ENCODE results near the gene LAMC1. TPM values are rescaled to one million over a fixed set of nuclear protein-coding genes. Genes with fewer than 3 reads are reported as not detected.

Gene LAMC1
- total RNA-seq, 8 experiments from 2014 or later, result 20.1 to 363 (median 140) TPM

DNA sequence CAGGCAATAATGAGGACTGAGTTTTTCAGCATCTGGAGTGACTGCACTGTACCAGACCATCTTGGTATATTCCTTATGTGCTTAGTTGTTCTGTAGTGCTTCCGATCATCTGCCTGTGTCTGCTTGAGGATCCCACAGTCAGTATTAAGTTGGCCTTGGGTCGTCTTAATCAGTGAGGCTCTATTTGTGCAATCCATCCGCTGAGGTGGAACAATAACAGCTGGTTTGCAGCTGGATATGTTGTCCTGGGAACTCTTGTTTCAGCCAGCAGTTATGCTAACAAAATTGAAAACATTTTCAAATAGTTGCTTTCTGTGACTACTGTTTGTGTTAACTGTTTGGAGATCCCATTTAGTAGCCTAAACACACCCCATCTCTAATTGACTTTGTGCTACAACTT, 73.7 kb downstream of the LAMC1 start:
- Histone ChIP-seq H3K27ac (no peak overlapping the region), H3K4me1 (replicated peaks in 1 of 2) (no peaks in the 10 kb centered on the region), H3K4me3 (no peak overlapping the region)
- in situ Hi-C loops (cut with MboI; ENCODE audit: low pct_unique_long_range_greater_than_20kb in 2 of 9, low sequenced_read_pairs in 9 of 9, unreplicated experiment in 9 of 9), result no loop called here
- ATAC-seq (replicated peaks in 6 of 8), result peak in 3 of 8 experiments; percentile 23 to 60 (median 31)
- WGBS, 10 experiments, result 17 to 92% (median 72%) methylated on average over 1 to 3 of the region's 3 CpGs; no CpG with 5 or more reads in 2 of the 10 experiments

GRCh38 chr1:183097438-183098051, 74.3 kb downstream of the LAMC1 start:
- H3K4me3 ChIP-seq, result no peak overlapping the region
- no peaks in the 10 kb centered on the region for H3K4me1 ChIP-seq (replicated peaks in 1 of 2)
- no peak for ATAC-seq (replicated peaks in 6 of 8)
- WGBS, 10 experiments, result 40 to 90% (median 60%) methylated on average over 1 to 3 of the region's 3 CpGs; no CpG with 5 or more reads in 3 of the 10 experiments
- no peak overlapping the region for H3K27ac ChIP-seq
- in situ Hi-C loops (cut with MboI; ENCODE audit: low pct_unique_long_range_greater_than_20kb in 2 of 9, low sequenced_read_pairs in 9 of 9, unreplicated experiment in 9 of 9), result no loop called here

GRCh38 chr1:183098317-183098716, 75.1 kb downstream of the LAMC1 start:
- ATAC-seq (replicated peaks in 6 of 8), result no peak
- H3K27ac ChIP-seq, result no peak overlapping the region
- no peaks in the 10 kb centered on the region for H3K4me1 ChIP-seq (replicated peaks in 1 of 2)
- H3K4me3 ChIP-seq, result no peak overlapping the region
- 69 to 100% (median 97%) methylated on average over 1 to 2 of the region's 2 CpGs; no CpG with 5 or more reads in 1 of the 10 experiments for WGBS, 10 experiments
- in situ Hi-C loops (cut with MboI; ENCODE audit: low pct_unique_long_range_greater_than_20kb in 2 of 9, low sequenced_read_pairs in 9 of 9, unreplicated experiment in 9 of 9), result no loop called here

DNA sequence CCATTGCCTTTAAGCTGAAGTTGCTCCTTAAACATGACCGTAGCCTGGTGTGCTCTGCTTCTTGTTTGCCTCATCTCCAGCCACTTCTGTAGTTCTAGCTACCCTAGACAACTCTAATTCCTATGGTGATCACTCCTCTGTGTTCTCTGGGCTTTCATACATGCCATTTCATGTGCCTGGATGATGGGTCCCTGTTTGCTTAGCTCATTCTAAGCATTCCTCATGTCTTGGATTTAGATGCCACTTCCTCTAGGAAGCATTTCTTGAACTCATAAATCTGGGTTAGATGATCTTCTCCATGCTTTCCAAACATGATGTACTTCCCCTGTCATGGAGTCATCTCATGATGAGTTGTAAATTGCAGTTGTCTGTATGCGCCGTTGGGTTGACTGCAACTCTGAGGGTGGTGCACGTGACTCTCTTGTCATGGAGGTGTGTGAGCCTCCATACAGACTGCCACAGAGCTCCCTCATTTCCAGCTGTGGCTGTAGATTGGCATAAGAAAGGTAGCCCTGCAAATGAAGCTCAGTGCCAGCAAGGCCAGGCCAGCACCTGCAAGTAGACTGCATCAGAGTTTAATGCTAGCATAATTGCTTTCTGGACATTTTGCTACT, 77.2 kb downstream of the LAMC1 start:
- in situ Hi-C loops (cut with MboI; ENCODE audit: low pct_unique_long_range_greater_than_20kb in 2 of 9, low sequenced_read_pairs in 9 of 9, unreplicated experiment in 9 of 9), result loop anchor here in 1 of 9 experiments (25.0 kb wide), 1 partner anchor 138 kb away; the partner anchor contains the start of gene SHCBP1L
- 0 to 100% (median 83%) methylated on average over 1 to 4 of the region's 4 CpGs; no CpG with 5 or more reads in 2 of the 10 experiments for WGBS, 10 experiments
- Histone ChIP-seq H3K4me3 (no peak overlapping the region), H3K4me1 (replicated peaks in 1 of 2) (no peaks in the 10 kb centered on the region), H3K27ac (no peak overlapping the region)
- no peak for ATAC-seq (replicated peaks in 6 of 8)

DNA sequence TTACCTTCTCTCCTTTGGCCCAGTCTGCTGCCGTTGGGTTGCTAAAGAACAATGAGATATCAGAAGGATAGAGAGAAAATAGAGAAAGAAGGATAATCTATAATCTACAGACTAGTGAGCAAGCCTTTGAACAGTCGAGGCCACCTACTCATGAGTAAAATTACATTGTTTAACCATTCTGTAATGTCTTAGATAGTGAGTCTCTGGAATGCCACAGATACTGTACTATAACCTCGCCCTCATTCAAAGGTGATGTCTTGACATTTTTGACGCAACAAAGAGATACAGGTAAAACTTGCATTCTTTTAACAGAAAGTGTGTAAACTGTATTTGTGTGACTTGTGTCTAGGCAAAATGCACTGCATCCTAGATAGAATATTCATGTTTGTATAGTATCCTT, 77.9 kb downstream of the LAMC1 start:
- 67 to 100% (median 83%) methylated on average over 1 to 4 of the region's 4 CpGs for WGBS, 10 experiments
- H3K4me1 ChIP-seq (replicated peaks in 1 of 2), result no peaks in the 10 kb centered on the region
- no peak overlapping the region for H3K27ac ChIP-seq
- in situ Hi-C loops (cut with MboI; ENCODE audit: low pct_unique_long_range_greater_than_20kb in 2 of 9, low sequenced_read_pairs in 9 of 9, unreplicated experiment in 9 of 9), result loop anchor here in 1 of 9 experiments (25.0 kb wide), 1 partner anchor 139 kb away; the partner anchor contains the start of gene SHCBP1L
- H3K4me3 ChIP-seq, result no peak overlapping the region
- no peak for ATAC-seq (replicated peaks in 6 of 8)

DNA sequence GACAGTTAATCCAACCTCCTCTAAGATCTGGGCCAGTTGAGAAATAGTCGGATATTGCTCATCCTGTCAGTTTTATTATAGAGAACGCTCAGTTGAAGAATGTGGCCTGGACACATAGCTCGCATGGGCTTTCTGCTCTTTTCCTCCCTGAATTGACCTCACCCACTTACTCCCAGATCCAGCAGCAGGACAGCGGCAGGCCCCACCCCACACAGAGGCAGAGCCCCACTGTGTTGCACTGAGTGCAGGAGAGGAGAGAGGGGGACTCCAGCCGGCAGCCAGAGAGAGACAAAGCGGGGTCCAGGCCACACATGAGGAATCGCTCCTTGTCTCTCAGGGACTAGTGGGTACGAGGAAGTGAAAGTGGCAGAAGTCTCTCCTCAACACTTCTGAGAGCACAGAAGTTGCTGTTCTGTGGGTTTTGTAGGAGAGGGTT, 78.6 kb downstream of the LAMC1 start:
- Histone ChIP-seq H3K4me1 (replicated peaks in 1 of 2) (no peaks in the 10 kb centered on the region), H3K27ac (no peak overlapping the region), H3K4me3 (no peak overlapping the region)
- in situ Hi-C loops (cut with MboI; ENCODE audit: low pct_unique_long_range_greater_than_20kb in 2 of 9, low sequenced_read_pairs in 9 of 9, unreplicated experiment in 9 of 9), result loop anchor here in 1 of 9 experiments (25.0 kb wide), 1 partner anchor 140 kb away; the partner anchor contains the start of gene SHCBP1L
- ATAC-seq (replicated peaks in 6 of 8), result peak in 3 of 8 experiments; percentile 33 to 77 (median 64)
- 0 to 94% (median 75%) methylated on average over 1 to 8 of the region's 8 CpGs; no CpG with 5 or more reads in 2 of the 10 experiments for WGBS, 10 experiments

DNA sequence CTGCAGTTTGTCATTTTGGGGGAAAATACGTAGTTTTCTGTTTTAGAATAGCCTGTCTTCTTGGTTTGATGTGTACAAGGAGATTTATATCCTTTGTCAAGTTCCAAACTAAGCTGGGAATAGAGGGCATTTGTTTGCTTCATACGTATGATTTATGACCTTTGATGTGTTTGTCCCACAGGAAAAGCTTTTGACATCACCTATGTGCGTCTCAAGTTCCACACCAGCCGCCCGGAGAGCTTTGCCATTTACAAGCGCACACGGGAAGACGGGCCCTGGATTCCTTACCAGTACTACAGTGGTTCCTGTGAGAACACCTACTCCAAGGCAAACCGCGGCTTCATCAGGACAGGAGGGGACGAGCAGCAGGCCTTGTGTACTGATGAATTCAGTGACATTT, 79.9 kb downstream of the LAMC1 start:
- 75 to 100% (median 96%) methylated on average over 1 to 10 of the region's 11 CpGs; no CpG with 5 or more reads in 1 of the 10 experiments for WGBS, 10 experiments
- no peaks in the 10 kb centered on the region for H3K4me1 ChIP-seq (replicated peaks in 1 of 2)
- ATAC-seq (replicated peaks in 6 of 8), result no peak
- H3K27ac ChIP-seq, result no peak overlapping the region
- no peak overlapping the region for H3K4me3 ChIP-seq
- in situ Hi-C loops (cut with MboI; ENCODE audit: low pct_unique_long_range_greater_than_20kb in 2 of 9, low sequenced_read_pairs in 9 of 9, unreplicated experiment in 9 of 9), result loop anchor here in 1 of 9 experiments (25.0 kb wide), 1 partner anchor 141 kb away; the partner anchor contains the start of gene SHCBP1L

DNA sequence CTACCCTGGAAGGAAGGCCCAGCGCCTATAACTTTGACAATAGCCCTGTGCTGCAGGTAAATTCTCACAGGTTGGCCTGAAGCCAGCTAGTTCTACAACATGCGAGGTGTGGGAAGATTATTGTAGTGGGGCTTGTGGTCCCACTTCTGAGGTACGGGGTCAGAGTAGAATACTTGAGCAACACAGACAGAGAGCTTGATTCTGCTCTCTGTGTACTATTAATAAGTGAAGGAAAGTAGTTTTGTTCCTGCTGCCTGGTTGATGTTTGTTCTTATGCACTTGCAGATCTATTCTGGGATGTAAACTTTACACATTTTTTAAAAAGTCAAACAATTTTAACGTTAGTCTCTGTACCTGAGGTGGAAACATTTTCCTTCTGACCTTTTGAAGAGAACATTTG, 80.4 kb downstream of the LAMC1 start:
- WGBS, 10 experiments, result 83 to 100% (median 100%) methylated on average over 1 to 4 of the region's 4 CpGs; no CpG with 5 or more reads in 1 of the 10 experiments
- no peak for ATAC-seq (replicated peaks in 6 of 8)
- in situ Hi-C loops (cut with MboI; ENCODE audit: low pct_unique_long_range_greater_than_20kb in 2 of 9, low sequenced_read_pairs in 9 of 9, unreplicated experiment in 9 of 9), result loop anchor here in 1 of 9 experiments (25.0 kb wide), 1 partner anchor 141 kb away; the partner anchor contains the start of gene SHCBP1L
- Histone ChIP-seq H3K4me3 (no peak overlapping the region), H3K4me1 (replicated peaks in 1 of 2) (no peaks in the 10 kb centered on the region), H3K27ac (no peak overlapping the region)

- Histone ChIP-seq H3K4me1 (replicated peaks in 1 of 2) (no peaks in the 10 kb centered on the region), H3K4me3 (no peak overlapping the region), H3K27ac (no peak overlapping the region)
- WGBS, 10 experiments, result 25 to 94% (median 68%) methylated on average over 2 to 3 of the region's 3 CpGs; no CpG with 5 or more reads in 1 of the 10 experiments
- peak in 5 of 8 experiments; percentile 26 to 76 (median 55) for ATAC-seq (replicated peaks in 6 of 8)
- in situ Hi-C loops (cut with MboI; ENCODE audit: low pct_unique_long_range_greater_than_20kb in 2 of 9, low sequenced_read_pairs in 9 of 9, unreplicated experiment in 9 of 9), result loop anchor here in 1 of 9 experiments (25.0 kb wide), 1 partner anchor 143 kb away; the partner anchor contains the start of gene SHCBP1L
These were observed 82.2 kb downstream of the LAMC1 start for GRCh38 chr1:183105449-183105848.

DNA sequence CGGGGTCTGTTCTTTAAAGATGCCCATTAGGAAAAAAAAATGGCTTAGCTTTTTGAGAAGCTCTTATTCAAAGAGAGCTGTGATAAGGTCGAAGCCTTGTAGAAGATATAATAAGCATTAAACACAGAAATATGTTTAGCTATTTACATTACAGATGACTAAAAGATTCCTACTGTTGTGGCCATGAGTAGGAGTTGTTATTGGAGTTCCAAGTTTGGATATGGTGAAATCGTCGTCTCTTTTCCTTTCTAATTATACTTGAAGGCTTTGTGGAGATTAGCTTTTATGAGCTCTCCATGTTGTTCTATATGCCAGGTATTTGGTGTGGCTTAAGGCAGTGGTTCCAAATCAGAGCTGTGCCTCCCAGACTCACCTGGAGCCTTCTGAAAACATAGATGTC, 82.9 kb downstream of the LAMC1 start:
- no peak overlapping the region for H3K27ac ChIP-seq
- no peak for ATAC-seq (replicated peaks in 6 of 8)
- no peak overlapping the region for H3K4me3 ChIP-seq
- WGBS, 10 experiments, result 80 to 100% (median 96%) methylated on average over 1 to 4 of the region's 4 CpGs; no CpG with 5 or more reads in 3 of the 10 experiments
- in situ Hi-C loops (cut with MboI; ENCODE audit: low pct_unique_long_range_greater_than_20kb in 2 of 9, low sequenced_read_pairs in 9 of 9, unreplicated experiment in 9 of 9), result loop anchor here in 1 of 9 experiments (25.0 kb wide), 1 partner anchor 144 kb away; the partner anchor contains the start of gene SHCBP1L
- H3K4me1 ChIP-seq (replicated peaks in 1 of 2), result no peaks in the 10 kb centered on the region

DNA sequence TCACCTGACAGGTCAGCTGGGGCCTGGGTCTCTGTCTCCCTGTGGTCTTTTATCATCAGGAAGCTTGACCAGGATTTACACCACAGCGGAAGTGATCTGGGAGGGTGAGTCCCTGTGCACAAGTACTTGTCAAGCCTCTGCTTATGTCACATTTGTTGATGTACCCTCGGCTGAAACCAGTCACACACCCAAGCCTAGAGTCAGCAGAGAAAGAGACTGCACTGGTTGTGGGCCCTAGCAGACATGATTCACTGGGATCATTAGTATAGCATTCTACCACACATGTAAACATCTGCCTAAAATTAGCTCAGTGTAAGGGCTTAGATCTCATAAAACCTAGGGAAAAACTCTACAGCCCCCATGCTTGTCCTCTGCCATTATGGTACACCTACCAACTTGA, 83.5 kb downstream of the LAMC1 start:
- Histone ChIP-seq H3K4me1 (replicated peaks in 1 of 2) (no peaks in the 10 kb centered on the region), H3K27ac (no peak overlapping the region), H3K4me3 (no peak overlapping the region)
- no peak for ATAC-seq (replicated peaks in 6 of 8)
- in situ Hi-C loops (cut with MboI; ENCODE audit: low pct_unique_long_range_greater_than_20kb in 2 of 9, low sequenced_read_pairs in 9 of 9, unreplicated experiment in 9 of 9), result loop anchor here in 1 of 9 experiments (25.0 kb wide), 1 partner anchor 144 kb away; the partner anchor contains the start of gene SHCBP1L
- WGBS, 10 experiments, result 80 to 100% (median 95%) methylated on average over 1 to 2 of the region's 2 CpGs; no CpG with 5 or more reads in 4 of the 10 experiments

DNA sequence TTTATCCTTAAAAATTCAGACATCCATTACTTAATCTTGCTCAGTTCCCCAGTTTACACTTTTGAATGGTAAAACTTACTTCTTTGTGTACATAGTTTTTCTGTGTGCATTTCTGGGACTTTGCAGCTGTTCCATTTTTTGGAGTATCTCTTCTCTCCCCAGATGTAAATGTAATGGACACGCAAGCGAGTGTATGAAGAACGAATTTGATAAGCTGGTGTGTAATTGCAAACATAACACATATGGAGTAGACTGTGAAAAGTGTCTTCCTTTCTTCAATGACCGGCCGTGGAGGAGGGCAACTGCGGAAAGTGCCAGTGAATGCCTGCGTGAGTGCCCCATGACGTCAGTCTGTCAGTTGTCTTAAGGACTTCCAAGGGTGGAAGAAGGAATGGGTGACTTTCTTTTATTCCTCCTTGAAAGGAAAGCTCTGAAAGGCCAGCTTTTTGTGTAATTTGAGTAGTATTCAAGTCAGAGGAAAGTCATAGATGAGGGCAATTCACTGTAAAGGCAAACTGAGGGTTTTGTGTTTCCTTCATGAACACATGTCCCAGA, 87.2 kb downstream of the LAMC1 start:
- Histone ChIP-seq H3K27ac (no peak overlapping the region), H3K4me3 (no peak overlapping the region), H3K4me1 (replicated peaks in 1 of 2) (no peaks in the 10 kb centered on the region)
- WGBS, 10 experiments, result 79 to 100% (median 86%) methylated on average over 3 to 8 of the region's 8 CpGs
- in situ Hi-C loops (cut with MboI; ENCODE audit: low pct_unique_long_range_greater_than_20kb in 2 of 9, low sequenced_read_pairs in 9 of 9, unreplicated experiment in 9 of 9), result loop anchor here in 1 of 9 experiments (10.0 to 25.0 kb wide), 2 partner anchors 64 to 148 kb away; partner anchors contain the start of gene SHCBP1L
- ATAC-seq (replicated peaks in 6 of 8), result no peak

Data from motor neuron (in vitro differentiated cells).